ENCODE measurements around the gene PRKCZ.

DNA sequence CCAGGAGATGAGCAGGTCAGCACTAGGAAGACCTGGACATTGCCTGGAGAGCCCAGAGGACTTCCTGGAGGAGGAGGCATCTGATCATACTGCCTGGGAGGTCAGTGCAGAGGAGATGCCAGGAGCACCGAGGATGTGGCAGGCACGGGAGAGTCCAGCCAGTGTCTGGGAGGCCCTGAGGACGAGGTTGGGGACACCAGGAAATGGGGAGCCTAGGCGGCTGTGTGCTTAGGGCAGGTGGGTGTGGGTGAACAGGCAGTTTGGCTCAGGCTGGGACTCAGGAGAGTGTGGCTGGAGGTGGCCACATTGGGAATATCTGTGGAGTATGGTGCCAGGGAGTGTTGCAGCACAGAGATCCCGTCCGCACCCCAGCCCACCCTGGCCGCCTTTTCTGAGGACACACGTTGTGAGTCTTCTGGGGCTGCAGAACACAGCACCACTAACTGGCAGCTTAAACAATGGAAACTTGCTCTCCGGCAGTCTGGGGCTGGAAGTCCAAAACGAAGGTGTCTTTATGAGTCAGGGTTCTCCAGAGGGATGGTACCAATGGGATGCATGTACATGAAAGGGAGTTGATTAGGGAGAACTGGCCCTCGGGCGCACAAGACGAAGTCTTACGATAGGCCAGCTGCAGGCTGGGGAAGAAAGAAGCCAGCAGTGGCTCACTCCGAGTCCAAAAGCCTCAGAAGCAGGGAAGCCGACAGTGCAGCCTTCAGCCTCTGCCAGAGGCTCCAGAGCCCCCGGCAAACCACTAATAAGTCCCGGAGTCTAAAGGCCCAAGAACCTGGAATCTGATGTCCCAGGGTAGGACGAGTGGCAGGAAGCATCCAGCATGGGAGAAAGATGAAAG, 86.4 kb downstream of the PRKCZ start:
- TF ChIP-seq, protein P1, sequence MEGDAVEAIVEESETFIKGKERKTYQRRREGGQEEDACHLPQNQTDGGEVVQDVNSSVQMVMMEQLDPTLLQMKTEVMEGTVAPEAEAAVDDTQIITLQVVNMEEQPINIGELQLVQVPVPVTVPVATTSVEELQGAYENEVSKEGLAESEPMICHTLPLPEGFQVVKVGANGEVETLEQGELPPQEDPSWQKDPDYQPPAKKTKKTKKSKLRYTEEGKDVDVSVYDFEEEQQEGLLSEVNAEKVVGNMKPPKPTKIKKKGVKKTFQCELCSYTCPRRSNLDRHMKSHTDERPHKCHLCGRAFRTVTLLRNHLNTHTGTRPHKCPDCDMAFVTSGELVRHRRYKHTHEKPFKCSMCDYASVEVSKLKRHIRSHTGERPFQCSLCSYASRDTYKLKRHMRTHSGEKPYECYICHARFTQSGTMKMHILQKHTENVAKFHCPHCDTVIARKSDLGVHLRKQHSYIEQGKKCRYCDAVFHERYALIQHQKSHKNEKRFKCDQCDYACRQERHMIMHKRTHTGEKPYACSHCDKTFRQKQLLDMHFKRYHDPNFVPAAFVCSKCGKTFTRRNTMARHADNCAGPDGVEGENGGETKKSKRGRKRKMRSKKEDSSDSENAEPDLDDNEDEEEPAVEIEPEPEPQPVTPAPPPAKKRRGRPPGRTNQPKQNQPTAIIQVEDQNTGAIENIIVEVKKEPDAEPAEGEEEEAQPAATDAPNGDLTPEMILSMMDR (conservative IDR thresholded peaks at IDR 0.05; ENCODE audit: low read depth, low read length): no peak
- TF ChIP-seq EZH2phosphoT487 (IDR thresholded peaks at IDR 0.05; ENCODE audit: borderline replicate concordance, low read length): no peak

Measured in PC-3 (cell line).